Breast epithelium (tissue), 4 donors: ENCODE data around the gene CPNE2. TPM values are rescaled to one million over a fixed set of nuclear protein-coding genes. Genes with fewer than 3 reads are reported as not detected.

Experiments used
- DNase-seq, 2 donors: peaks; one replicate each; pipeline ENCODE4 v3.0.0-alpha.2; 2019; ENCODE audit warnings: low spot score in 2 of 2
- H3K27ac ChIP-seq, 2 donors: fragments of 200-600 bp; sonication (generic) in 1 of 2; one replicate each; pipeline ENCODE4 v1.5.1; 2016 to 2019; ENCODE audit warnings: mild to moderate bottlenecking in 1 of 2
- H3K27me3 ChIP-seq, 2 donors: fragments of 200-600 bp; sonication (generic) in 1 of 2; one replicate each; pipeline versions ENCODE4 v1.5.1 to v1.6.0; 2017 to 2019; ENCODE audit warnings: control low read depth in 1 of 2, mild to moderate bottlenecking in 1 of 2
- H3K36me3 ChIP-seq: fragments of 200-600 bp; one replicate; pipeline ENCODE4 v1.5.1; 2019
- H3K4me1 ChIP-seq, 2 donors: fragments of 200-600 bp; sonication (generic); one replicate each; pipeline ENCODE4 v1.5.1; 2016 to 2019; ENCODE audit warnings: control low read depth in 1 of 2
- H3K4me3 ChIP-seq, 3 donors: fragments of 200-600 bp; sonication (generic); 1 replicate in 2 of 3; 2 replicates in 1 of 3; pipeline ENCODE4 v1.5.1; 2016 to 2019; ENCODE audit warnings: mild to moderate bottlenecking in 3 of 3, moderate library complexity in 2 of 3
- H3K9me3 ChIP-seq, 2 donors: fragments of 200-600 bp; sonication (generic) in 1 of 2; one replicate each; pipeline ENCODE4 v1.5.1; 2016 to 2019; ENCODE audit warnings: control low read depth in 1 of 2
- POLR2A ChIP-seq: fragments of 450-650 bp; IDR thresholded peaks from one replicate; pipeline ENCODE4 v1.6.1; 2016; ENCODE audit warnings: antibody characterized with exemption, mild to moderate bottlenecking, moderate library complexity
- POLR2AphosphoS5 ChIP-seq, 3 donors: sonication (generic); formaldehyde crosslinking; IDR thresholded peaks; one replicate each; pipeline ENCODE4 v1.6.1; 2017; ENCODE audit warnings: antibody characterized with exemption in 3 of 3
- intact Hi-C: fragments of 100-400 bp; cut with DNase I; formaldehyde crosslinking; loops from one replicate; pipeline ENCODE4 v1.15.1; 2023; ENCODE audit warnings: low total_unique reads
- total RNA-seq, 3 donors: library from RNA; depleted of rRNA; stranded (reverse); fragments of >200 nt; gene quantifications; one replicate each; pipeline ENCODE4 v1.1.0, GENCODE V29; 2016
- TF ChIP-seq, protein P1 (sequence below), 3 donors: fragments of 450-650 bp; IDR thresholded peaks; one replicate each; pipeline ENCODE4 v1.5.1; 2016 to 2017; ENCODE audit warnings: antibody characterized with exemption in 3 of 3, mild to moderate bottlenecking in 3 of 3, moderate library complexity in 3 of 3

The CPNE2 gene
- total RNA-seq, 3 donors from 2014 or later = 13.9 to 56.5 (median 26.5) TPM

DNA sequence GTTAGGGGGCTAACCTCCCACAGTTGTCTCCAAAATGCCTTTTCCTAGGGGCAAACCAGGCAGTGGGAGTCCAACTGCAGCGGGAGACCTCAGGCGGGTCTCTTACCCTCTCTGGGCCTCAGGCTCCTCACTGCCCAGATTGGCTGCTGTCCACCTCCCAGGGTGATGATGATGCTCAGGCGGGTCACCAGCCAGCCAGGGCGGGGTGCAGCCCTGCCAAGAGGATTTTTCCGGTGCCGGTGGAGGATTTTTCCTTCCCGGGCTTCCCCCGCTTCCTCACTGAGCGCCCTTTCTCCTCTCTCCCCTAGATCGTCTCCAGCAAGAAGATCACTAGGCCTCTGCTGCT is 22.8 kb downstream of the CPNE2 start:
- H3K27me3 ChIP-seq = no peaks in the 10 kb centered on the region
- no peaks in the 10 kb centered on the region for H3K36me3 ChIP-seq
- no peak for DNase-seq
- H3K4me1 ChIP-seq = no peaks in the 10 kb centered on the region
- H3K9me3 ChIP-seq = no peaks in the 10 kb centered on the region
- H3K4me3 ChIP-seq = no peak overlapping the region
- TF ChIP-seq POLR2AphosphoS5 (IDR thresholded peaks at IDR 0.05) (no peak), POLR2A (no peak)
- TF ChIP-seq, protein P1, sequence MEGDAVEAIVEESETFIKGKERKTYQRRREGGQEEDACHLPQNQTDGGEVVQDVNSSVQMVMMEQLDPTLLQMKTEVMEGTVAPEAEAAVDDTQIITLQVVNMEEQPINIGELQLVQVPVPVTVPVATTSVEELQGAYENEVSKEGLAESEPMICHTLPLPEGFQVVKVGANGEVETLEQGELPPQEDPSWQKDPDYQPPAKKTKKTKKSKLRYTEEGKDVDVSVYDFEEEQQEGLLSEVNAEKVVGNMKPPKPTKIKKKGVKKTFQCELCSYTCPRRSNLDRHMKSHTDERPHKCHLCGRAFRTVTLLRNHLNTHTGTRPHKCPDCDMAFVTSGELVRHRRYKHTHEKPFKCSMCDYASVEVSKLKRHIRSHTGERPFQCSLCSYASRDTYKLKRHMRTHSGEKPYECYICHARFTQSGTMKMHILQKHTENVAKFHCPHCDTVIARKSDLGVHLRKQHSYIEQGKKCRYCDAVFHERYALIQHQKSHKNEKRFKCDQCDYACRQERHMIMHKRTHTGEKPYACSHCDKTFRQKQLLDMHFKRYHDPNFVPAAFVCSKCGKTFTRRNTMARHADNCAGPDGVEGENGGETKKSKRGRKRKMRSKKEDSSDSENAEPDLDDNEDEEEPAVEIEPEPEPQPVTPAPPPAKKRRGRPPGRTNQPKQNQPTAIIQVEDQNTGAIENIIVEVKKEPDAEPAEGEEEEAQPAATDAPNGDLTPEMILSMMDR (IDR thresholded peaks at IDR 0.05) = no peak
- H3K27ac ChIP-seq = no peak overlapping the region
- intact Hi-C loops = no loop called here

DNA sequence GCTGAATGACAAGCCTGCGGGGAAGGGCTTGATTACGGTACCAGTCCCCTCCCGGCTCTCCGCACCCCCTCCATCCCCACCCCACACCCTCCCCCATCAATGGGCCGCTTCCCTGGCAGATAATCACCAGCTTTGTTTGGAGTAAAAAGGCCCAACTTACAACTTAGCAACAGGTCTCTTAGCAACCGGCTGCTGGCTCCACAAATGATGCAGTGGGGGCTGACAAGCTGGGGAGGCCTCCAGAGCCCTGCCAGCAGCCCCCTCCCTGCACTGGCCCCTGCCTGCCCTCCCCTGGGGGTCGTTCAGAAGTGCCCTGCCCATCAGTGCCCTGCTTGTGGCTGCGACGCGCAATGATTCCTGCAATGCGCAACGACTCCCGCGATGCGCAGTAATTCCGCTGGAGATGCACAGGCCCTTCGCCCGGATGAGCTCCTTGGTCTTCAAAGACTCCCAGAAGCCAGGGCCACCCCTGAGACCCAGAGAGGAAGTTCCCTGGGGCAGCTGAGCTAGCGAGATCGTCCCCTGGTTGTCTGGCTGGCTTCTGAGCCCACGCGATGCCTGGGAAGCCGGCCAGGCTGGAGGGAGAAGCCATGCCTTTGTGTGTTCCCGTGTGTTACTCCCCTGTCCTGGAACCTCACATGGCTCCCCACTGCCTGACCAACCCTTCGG is 23.3 kb downstream of the CPNE2 start:
- Histone ChIP-seq H3K27ac (no peak overlapping the region), H3K9me3 (no peaks in the 10 kb centered on the region), H3K4me1 (no peaks in the 10 kb centered on the region), H3K36me3 (no peaks in the 10 kb centered on the region), H3K4me3 (no peak overlapping the region), H3K27me3 (no peaks in the 10 kb centered on the region)
- no peak for DNase-seq
- intact Hi-C loops = no loop called here
- TF ChIP-seq POLR2A (no peak), POLR2AphosphoS5 (IDR thresholded peaks at IDR 0.05) (no peak)
- TF ChIP-seq, protein P1 (IDR thresholded peaks at IDR 0.05) = no peak

DNA sequence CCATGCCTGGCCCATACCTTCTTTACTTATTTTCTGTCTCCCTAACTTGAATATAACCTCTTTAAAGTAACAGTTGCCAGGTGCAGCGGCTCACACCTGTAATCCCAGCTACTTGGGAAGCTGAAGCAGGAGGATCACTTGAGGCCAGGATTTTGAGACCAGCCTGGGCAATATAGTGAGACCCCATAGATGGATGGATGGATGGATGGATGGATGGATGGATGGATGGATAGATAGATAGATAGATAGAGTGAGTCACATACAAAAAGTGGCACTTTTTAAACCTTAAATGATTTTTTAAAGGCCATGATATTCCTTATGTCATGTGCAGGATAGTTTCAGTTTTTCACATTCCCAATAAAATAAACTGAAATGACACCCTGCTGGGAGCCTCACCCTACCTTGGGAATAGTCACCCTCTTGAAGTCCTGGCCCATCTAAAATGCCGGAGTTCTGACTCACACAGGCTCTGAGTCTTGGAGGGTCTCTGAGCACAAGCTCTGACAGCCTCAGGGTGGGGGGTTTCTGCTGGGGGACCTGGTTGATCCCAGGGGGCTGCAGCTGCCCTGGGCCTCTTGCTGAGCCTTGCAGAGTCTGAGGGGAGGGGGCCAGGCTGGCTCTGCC is 26.2 kb downstream of the CPNE2 start:
- Histone ChIP-seq H3K36me3 (peaks cover 4% of the 10 kb centered on the region), H3K9me3 (no peaks in the 10 kb centered on the region), H3K4me3 (no peak overlapping the region), H3K4me1 (no peaks in the 10 kb centered on the region), H3K27ac (no peak overlapping the region), H3K27me3 (no peaks in the 10 kb centered on the region)
- DNase-seq = no peak
- intact Hi-C loops = no loop called here
- no peak for TF ChIP-seq POLR2A
- TF ChIP-seq POLR2AphosphoS5 (IDR thresholded peaks at IDR 0.05) = no peak
- TF ChIP-seq, protein P1 (IDR thresholded peaks at IDR 0.05) = no peak

DNA sequence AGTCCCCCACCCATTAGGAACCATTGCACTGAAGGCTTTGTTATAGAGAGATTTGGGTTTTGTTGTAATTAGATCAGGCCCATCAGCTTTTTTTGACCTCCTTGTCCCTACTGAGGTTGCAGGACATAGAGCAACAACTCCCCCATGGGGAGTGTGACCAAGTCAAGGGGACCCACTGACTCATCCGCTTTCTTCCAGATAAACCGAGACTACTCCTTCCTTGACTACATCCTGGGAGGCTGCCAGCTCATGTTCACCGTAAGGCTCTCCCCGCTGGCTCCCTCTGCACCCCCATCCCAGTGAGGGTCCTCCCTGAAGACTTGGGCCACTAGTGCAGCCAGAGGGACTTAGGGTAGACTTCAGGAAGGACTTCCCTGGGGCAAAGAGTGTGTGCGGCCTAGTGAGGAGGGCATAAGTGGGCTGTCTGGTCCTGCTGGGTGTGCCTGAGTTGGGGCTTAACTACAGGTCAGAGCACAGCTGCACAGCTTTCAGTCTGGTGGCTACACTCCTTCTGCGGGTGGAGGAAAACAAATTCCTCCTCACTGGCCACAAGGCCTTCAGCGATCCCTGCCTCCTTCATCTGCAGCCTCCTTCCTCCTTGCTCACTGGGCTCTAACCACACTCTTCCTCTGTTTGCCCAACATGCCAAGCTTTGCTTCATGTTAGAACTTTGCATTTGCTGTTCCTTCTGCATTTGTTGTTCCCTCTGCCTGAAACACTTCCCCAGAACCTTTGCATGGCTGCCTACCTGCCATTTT is 31.0 kb downstream of the CPNE2 start:
- H3K27ac ChIP-seq = no peak overlapping the region
- no peak for DNase-seq
- no peaks in the 10 kb centered on the region for H3K4me1 ChIP-seq
- TF ChIP-seq POLR2AphosphoS5 (IDR thresholded peaks at IDR 0.05) (no peak), POLR2A (no peak)
- TF ChIP-seq, protein P1 (IDR thresholded peaks at IDR 0.05) = no peak
- H3K36me3 ChIP-seq = peaks cover 4% of the 10 kb centered on the region
- H3K9me3 ChIP-seq = no peaks in the 10 kb centered on the region
- intact Hi-C loops = no loop called here
- no peaks in the 10 kb centered on the region for H3K27me3 ChIP-seq
- H3K4me3 ChIP-seq = no peak overlapping the region
